Stomach (tissue), 9 donors: ENCODE results near the gene PRKN. TPM values are rescaled to one million over a fixed set of nuclear protein-coding genes. Genes with fewer than 3 reads are reported as not detected.

ENCODE experiments used
- DNase-seq, 2 donors: peaks; one replicate each; pipeline versions ENCODE4 v3.0.0 to v3.0.0-alpha.2; 2013 to 2019
- H3K27ac ChIP-seq, 5 donors: fragments of 200-600 bp in 4 of 5; sonication (generic) in 4 of 5; one replicate each; pipeline ENCODE4 v1.5.1; 2013 to 2019; ENCODE audit warnings: mild to moderate bottlenecking in 1 of 5, moderate library complexity in 1 of 5
- H3K27me3 ChIP-seq, 3 donors: fragments of 200-600 bp; sonication (generic); one replicate each; pipeline ENCODE4 v1.5.1; 2017 to 2019; ENCODE audit warnings: mixed run types in 1 of 3
- H3K36me3 ChIP-seq, 4 donors: fragments of 200-600 bp; sonication (generic); 1 replicate in 3 of 4; 2 replicates in 1 of 4; pipeline ENCODE4 v1.5.1; 2016 to 2019
- H3K4me1 ChIP-seq, 4 donors: fragments of 200-600 bp; sonication (generic); one replicate each; pipeline ENCODE4 v1.5.1; 2016 to 2019
- H3K4me3 ChIP-seq, 4 donors: fragments of 200-600 bp; sonication (generic) in 3 of 4; one replicate each; pipeline ENCODE4 v1.5.1; 2016 to 2019; ENCODE audit warnings: mild to moderate bottlenecking in 1 of 4
- H3K9me3 ChIP-seq, 4 donors: fragments of 200-600 bp; sonication (generic); one replicate each; pipeline ENCODE4 v1.5.1; 2016 to 2019
- CTCF ChIP-seq, 7 experiments: fragments of 450-650 bp in 4 of 7; fragments of 200-600 bp in 3 of 7; sonication (generic) in 3 of 7; IDR thresholded peaks; one replicate each; pipeline ENCODE4 v1.5.1; 2016 to 2019; ENCODE audit warnings: antibody characterized with exemption in 7 of 7, control low read depth in 2 of 7, mild to moderate bottlenecking in 1 of 7
- EP300 ChIP-seq: sonication (generic); formaldehyde crosslinking; IDR thresholded peaks from one replicate; pipeline ENCODE4 v1.6.1; 2017; ENCODE audit warnings: antibody characterized with exemption
- POLR2A ChIP-seq, 4 donors: fragments of 450-650 bp; IDR thresholded peaks; one replicate each; pipeline ENCODE4 v1.6.1; 2016; ENCODE audit warnings: antibody characterized with exemption in 4 of 4, control low read depth in 2 of 4, mild to moderate bottlenecking in 1 of 4, moderate library complexity in 1 of 4
- POLR2AphosphoS5 ChIP-seq, 3 donors: sonication (generic); formaldehyde crosslinking; IDR thresholded peaks; one replicate each; pipeline ENCODE4 v1.6.1; 2016; ENCODE audit warnings: antibody characterized with exemption in 3 of 3
- WGBS, 5 donors: extraction: QIAGEN DNeasy Blood & Tissue Kit in 3 of 5; methylation state at CpG; one replicate each; pipeline versions ENCODE4 v1.1.5 to v1.1.7; 2013 to 2018; 5-methylcytosine and 5-hydroxymethylcytosine counted together
- intact Hi-C: fragments of 100-400 bp; cut with DNase I; formaldehyde crosslinking; loops from one replicate; pipeline ENCODE4 v1.15.1; 2023; ENCODE audit warnings: low total_unique reads
- polyA plus RNA-seq, 3 donors: library from polyadenylated mRNA; stranded (reverse); fragments of 200-250 nt; gene quantifications; one replicate each; pipeline ENCODE4 v1.2.3, GENCODE V29; 2013
- total RNA-seq, 5 donors: library from RNA; depleted of rRNA; stranded (reverse); fragments of >200 nt; gene quantifications; one replicate each; pipeline versions ENCODE4 v1.1.0 to v1.2.3, GENCODE V29; 2014 to 2016
- donor health status: healthy with polysubstance abuse.
- donor health status: Bipolar disorder and iron deficiency.
- donor health status: healthy.

Gene PRKN
- total and polyA plus RNA-seq, 8 donors = 0.68 to 19.8 (median 9.5) TPM

GRCh38 chr6:161347125-161347524 lies 1380.4 kb downstream of the PRKN start:
- no peaks in the 10 kb centered on the region for H3K27me3 ChIP-seq
- intact Hi-C loops = no loop called here
- WGBS, 5 donors = 76 to 92% (median 82%) methylated on average over 2 of the region's 2 CpGs
- TF ChIP-seq POLR2AphosphoS5 (IDR thresholded peaks at IDR 0.05) (no peak), CTCF (IDR thresholded peaks at IDR 0.05) (no peak), POLR2A (IDR thresholded peaks at IDR 0.05) (no peak), EP300 (no peak)
- no peaks in the 10 kb centered on the region for H3K4me1 ChIP-seq
- no peak for DNase-seq
- no peaks in the 10 kb centered on the region for H3K36me3 ChIP-seq
- no peak overlapping the region for H3K4me3 ChIP-seq
- H3K9me3 ChIP-seq = no peaks in the 10 kb centered on the region
- H3K27ac ChIP-seq = no peak overlapping the region

DNA sequence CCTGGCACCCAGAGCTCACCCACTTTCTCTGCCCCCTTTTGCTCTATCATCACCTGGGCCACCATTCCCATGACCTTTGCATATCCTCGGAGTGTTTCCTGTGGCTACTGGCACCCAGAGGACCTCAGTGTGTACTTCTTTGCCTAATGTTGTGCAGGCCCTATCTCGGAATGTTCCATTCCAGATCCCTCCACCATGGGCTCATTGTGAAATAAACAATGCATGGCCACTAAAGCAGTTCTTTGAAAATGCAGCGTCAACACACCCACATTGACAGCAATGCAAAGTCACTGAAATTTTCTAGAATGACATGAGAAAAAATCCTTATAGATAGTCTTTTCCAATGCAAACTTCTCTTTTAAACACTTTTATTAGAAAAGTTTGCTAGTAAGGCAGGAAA lies 1380.8 kb downstream of the PRKN start:
- WGBS, 5 donors = 67 to 76% (median 69%) methylated on average over 3 of the region's 3 CpGs
- no peak overlapping the region for H3K27ac ChIP-seq
- H3K4me3 ChIP-seq = no peak overlapping the region
- no peak for DNase-seq
- TF ChIP-seq CTCF (IDR thresholded peaks at IDR 0.05) (no peak), EP300 (no peak), POLR2A (IDR thresholded peaks at IDR 0.05) (no peak), POLR2AphosphoS5 (IDR thresholded peaks at IDR 0.05) (no peak)
- no peaks in the 10 kb centered on the region for H3K27me3 ChIP-seq
- no peaks in the 10 kb centered on the region for H3K9me3 ChIP-seq
- no peaks in the 10 kb centered on the region for H3K4me1 ChIP-seq
- intact Hi-C loops = no loop called here
- H3K36me3 ChIP-seq = no peaks in the 10 kb centered on the region

- no peaks in the 10 kb centered on the region for H3K27me3 ChIP-seq
- no peaks in the 10 kb centered on the region for H3K4me1 ChIP-seq
- H3K4me3 ChIP-seq = no peak overlapping the region
- WGBS, 5 donors = 49 to 68% (median 58%) methylated on average over 3 of the region's 3 CpGs
- no peak for TF ChIP-seq POLR2A (IDR thresholded peaks at IDR 0.05)
- TF ChIP-seq CTCF (IDR thresholded peaks at IDR 0.05) = no peak
- TF ChIP-seq POLR2AphosphoS5 (IDR thresholded peaks at IDR 0.05) = no peak
- TF ChIP-seq EP300 = no peak
- H3K36me3 ChIP-seq = no peaks in the 10 kb centered on the region
- no peak for DNase-seq
- intact Hi-C loops = no loop called here
- no peaks in the 10 kb centered on the region for H3K9me3 ChIP-seq
- no peak overlapping the region for H3K27ac ChIP-seq
Observed at GRCh38 chr6:161344626-161345025, 1382.9 kb downstream of the PRKN start.

DNA sequence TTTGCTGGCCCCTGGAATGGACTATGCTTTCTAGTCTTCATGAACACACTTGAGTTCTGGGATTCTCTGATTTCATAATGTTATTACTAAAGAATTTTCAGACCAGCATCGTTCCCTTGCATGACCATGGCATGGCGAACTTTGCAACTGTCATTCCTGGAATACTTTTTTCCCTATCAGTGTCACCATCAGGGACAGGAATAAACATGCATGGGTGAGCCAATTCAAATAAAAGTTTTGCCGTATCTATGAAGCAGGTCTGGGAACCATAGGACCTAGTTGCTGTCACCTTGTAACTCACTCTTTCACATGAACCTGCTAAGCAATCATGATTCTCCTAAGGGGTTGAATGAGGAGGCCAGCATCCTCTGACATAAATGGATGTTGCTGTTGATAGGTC lies 1385.5 kb downstream of the PRKN start:
- H3K4me3 ChIP-seq = no peak overlapping the region
- no peaks in the 10 kb centered on the region for H3K27me3 ChIP-seq
- TF ChIP-seq POLR2A (IDR thresholded peaks at IDR 0.05) (no peak), CTCF (IDR thresholded peaks at IDR 0.05) (no peak), POLR2AphosphoS5 (IDR thresholded peaks at IDR 0.05) (no peak), EP300 (no peak)
- no peak overlapping the region for H3K27ac ChIP-seq
- intact Hi-C loops = no loop called here
- H3K9me3 ChIP-seq = no peaks in the 10 kb centered on the region
- no peaks in the 10 kb centered on the region for H3K36me3 ChIP-seq
- no peak for DNase-seq
- WGBS, 5 donors = 58 to 84% (median 67%) methylated on average over 3 of the region's 3 CpGs
- H3K4me1 ChIP-seq = no peaks in the 10 kb centered on the region
